GM19468 (cell line): ENCODE results near the gene RABGEF1.
"Not testable (repeated sequence)": the region's sequence is repeated elsewhere in the genome, so short reads cannot be mapped to it uniquely, and the experiment has no call there.

Experiments
- ATAC-seq: cut with Tn5 transposase; IDR thresholded peaks from one replicate; pipeline ENCODE4 v1.9.1; 2021; ENCODE audit warnings: mild to moderate bottlenecking, moderate library complexity, moderate number of reproducible peaks; ENCODE audit not compliant: unreplicated experiment; ENCODE audit errors: extremely low read depth

Gene RABGEF1

GRCh38 chr7:66763633-66764355 is 23.3 kb downstream of the RABGEF1 start:
- not testable (repeated sequence) for ATAC-seq

- not testable (repeated sequence) for ATAC-seq
Measured at GRCh38 chr7:66764905-66765304, 24.4 kb downstream of the RABGEF1 start.

- not testable (repeated sequence) for ATAC-seq
Measured at GRCh38 chr7:66765322-66766025, 24.9 kb downstream of the RABGEF1 start.

GRCh38 chr7:66766041-66766440 is 25.5 kb downstream of the RABGEF1 start:
- no peak for ATAC-seq

GRCh38 chr7:66767486-66767885 is 27.0 kb downstream of the RABGEF1 start:
- not testable (repeated sequence) for ATAC-seq

GRCh38 chr7:66768865-66769832 is 28.6 kb downstream of the RABGEF1 start:
- no peak for ATAC-seq

GRCh38 chr7:66769833-66770512 is 29.4 kb downstream of the RABGEF1 start:
- ATAC-seq, result no peak

GRCh38 chr7:66771795-66772194 is 31.3 kb downstream of the RABGEF1 start:
- no peak for ATAC-seq

GRCh38 chr7:66773744-66774143 is 33.2 kb downstream of the RABGEF1 start:
- ATAC-seq, result not testable (repeated sequence)

GRCh38 chr7:66776383-66776782 is 35.9 kb downstream of the RABGEF1 start:
- not testable (repeated sequence) for ATAC-seq

GRCh38 chr7:66776800-66777442 is 36.4 kb downstream of the RABGEF1 start:
- no peak for ATAC-seq

- no peak for ATAC-seq
Measured at GRCh38 chr7:66778201-66778600, 37.7 kb downstream of the RABGEF1 start.

GRCh38 chr7:66779669-66780409 is 39.3 kb downstream of the RABGEF1 start:
- ATAC-seq, result no peak

GRCh38 chr7:66781408-66782090 is 41.0 kb downstream of the RABGEF1 start:
- ATAC-seq, result no peak

GRCh38 chr7:66782875-66783274 is 42.3 kb downstream of the RABGEF1 start:
- not testable (repeated sequence) for ATAC-seq

GRCh38 chr7:66783887-66784595 is 43.5 kb downstream of the RABGEF1 start:
- ATAC-seq, result not testable (repeated sequence)

- no peak for ATAC-seq
Measured at GRCh38 chr7:66790196-66790595, 49.7 kb downstream of the RABGEF1 start.

- no peak for ATAC-seq
Measured at GRCh38 chr7:66790725-66791124, 50.2 kb downstream of the RABGEF1 start.
